ENCODE data around the gene PARL. TPM values are rescaled to one million over a fixed set of nuclear protein-coding genes. Genes with fewer than 3 reads are reported as not detected.
"Not testable (repeated sequence)": the region's sequence is repeated elsewhere in the genome, so short reads cannot be mapped to it uniquely, and the experiment has no call there.

PARL gene
- total and polyA plus RNA-seq, 2 experiments from 2014 or later: 32.3 to 47.9 TPM

GRCh38 chr3:183790700-183791099, 94.0 kb downstream of the PARL start:
- Histone ChIP-seq H3K9me3 (ENCODE audit: low read depth) (no peaks in the 10 kb centered on the region), H4K20me1 (ENCODE audit: insufficient read depth, poor library complexity, severe bottlenecking) (no peaks in the 10 kb centered on the region), H3K9me2 (replicated peaks; ENCODE audit: insufficient read depth) (no peaks in the 10 kb centered on the region), H3K36me3 (replicated peaks; ENCODE audit: insufficient read depth, low read depth) (no peaks in the 10 kb centered on the region), H3K79me2 (no peaks in the 10 kb centered on the region), H3K4me2 (no peak overlapping the region), H3K27ac (no peak overlapping the region), H2AFZ (no peak overlapping the region), H3K27me3 (no peaks in the 10 kb centered on the region), H3K4me1 (ENCODE audit: insufficient read depth) (no peaks in the 10 kb centered on the region), H3K4me3 (no peak overlapping the region)
- TF ChIP-seq CTCF (IDR thresholded peaks at IDR 0.05; ENCODE audit: poor library complexity): no peak
- TF ChIP-seq EZH2 (IDR thresholded peaks at IDR 0.05; ENCODE audit: borderline replicate concordance): no peak
- no peak for TF ChIP-seq EZH2phosphoT487 (IDR thresholded peaks at IDR 0.05; ENCODE audit: low read depth, severe bottlenecking, unreplicated experiment)
- DNase-seq (ENCODE audit: low spot score): no peak
- 96% methylated on average over 15 of the region's 16 CpGs for WGBS (ENCODE audit: low lambda C conversion rate, missing lambda C conversion rate)

- no peak overlapping the region for H3K4me2 ChIP-seq
- no peaks in the 10 kb centered on the region for H3K79me2 ChIP-seq
- no peak for TF ChIP-seq CTCF (IDR thresholded peaks at IDR 0.05; ENCODE audit: poor library complexity)
- TF ChIP-seq EZH2 (IDR thresholded peaks at IDR 0.05; ENCODE audit: borderline replicate concordance): no peak
- TF ChIP-seq EZH2phosphoT487 (IDR thresholded peaks at IDR 0.05; ENCODE audit: low read depth, severe bottlenecking, unreplicated experiment): no peak
- H3K9me3 ChIP-seq (ENCODE audit: low read depth): no peaks in the 10 kb centered on the region
- 96% methylated on average over 4 of the region's 4 CpGs for WGBS (ENCODE audit: low lambda C conversion rate, missing lambda C conversion rate)
- no peaks in the 10 kb centered on the region for H3K27me3 ChIP-seq
- H3K4me3 ChIP-seq: no peak overlapping the region
- no peaks in the 10 kb centered on the region for H3K36me3 ChIP-seq (replicated peaks; ENCODE audit: insufficient read depth, low read depth)
- no peaks in the 10 kb centered on the region for H3K4me1 ChIP-seq (ENCODE audit: insufficient read depth)
- DNase-seq (ENCODE audit: low spot score): no peak
- no peak overlapping the region for H3K27ac ChIP-seq
- H2AFZ ChIP-seq: no peak overlapping the region
- no peaks in the 10 kb centered on the region for H3K9me2 ChIP-seq (replicated peaks; ENCODE audit: insufficient read depth)
- no peaks in the 10 kb centered on the region for H4K20me1 ChIP-seq (ENCODE audit: insufficient read depth, poor library complexity, severe bottlenecking)
Measured at GRCh38 chr3:183789826-183790225, 94.9 kb downstream of the PARL start.

GRCh38 chr3:183784503-183784902, 100.2 kb downstream of the PARL start:
- H3K9me3 ChIP-seq (ENCODE audit: low read depth); H3K9me2 ChIP-seq (replicated peaks; ENCODE audit: insufficient read depth); H3K4me3 ChIP-seq; H3K36me3 ChIP-seq (replicated peaks; ENCODE audit: insufficient read depth, low read depth); H3K27me3 ChIP-seq; H3K79me2 ChIP-seq; H3K4me1 ChIP-seq (ENCODE audit: insufficient read depth); H2AFZ ChIP-seq; DNase-seq (ENCODE audit: low spot score); H4K20me1 ChIP-seq (ENCODE audit: insufficient read depth, poor library complexity, severe bottlenecking); H3K27ac ChIP-seq; H3K4me2 ChIP-seq: not testable (repeated sequence)
- 98% methylated on average over 10 of the region's 10 CpGs for WGBS (ENCODE audit: low lambda C conversion rate, missing lambda C conversion rate)

- no peaks in the 10 kb centered on the region for H3K4me1 ChIP-seq (ENCODE audit: insufficient read depth)
- DNase-seq (ENCODE audit: low spot score): no peak
- peaks cover 4% of the 10 kb centered on the region for H3K79me2 ChIP-seq
- H3K9me2 ChIP-seq (replicated peaks; ENCODE audit: insufficient read depth): no peaks in the 10 kb centered on the region
- no peak overlapping the region for H3K4me3 ChIP-seq
- no peak overlapping the region for H2AFZ ChIP-seq
- 97% methylated on average over 7 of the region's 7 CpGs for WGBS (ENCODE audit: low lambda C conversion rate, missing lambda C conversion rate)
- H4K20me1 ChIP-seq (ENCODE audit: insufficient read depth, poor library complexity, severe bottlenecking): no peaks in the 10 kb centered on the region
- H3K36me3 ChIP-seq (replicated peaks; ENCODE audit: insufficient read depth, low read depth): no peaks in the 10 kb centered on the region
- no peaks in the 10 kb centered on the region for H3K27me3 ChIP-seq
- no peak overlapping the region for H3K27ac ChIP-seq
- no peaks in the 10 kb centered on the region for H3K9me3 ChIP-seq (ENCODE audit: low read depth)
- no peak overlapping the region for H3K4me2 ChIP-seq
- TF ChIP-seq CTCF (IDR thresholded peaks at IDR 0.05; ENCODE audit: poor library complexity): no peak
Measured at GRCh38 chr3:183782576-183783276, 102.0 kb downstream of the PARL start.

All from hepatocyte (in vitro differentiated cells).